SU-DHL-6 (cell line): ENCODE data around the gene MIXL1.

Experiments
- H2AFZ ChIP-seq: fragments of 200-600 bp; sonication (generic); 2 replicates; pipeline ENCODE4 v1.6.1; 2014; ENCODE audit warnings: low read depth, mild to moderate bottlenecking, moderate library complexity, mixed read lengths, antibody characterized with exemption, low read length; ENCODE audit not compliant: severe bottlenecking
- H3F3A ChIP-seq: fragments of 200-600 bp; shearing (Covaris generic); 2 replicates; pipeline ENCODE4 v1.6.0; 2016; ENCODE audit warnings: antibody characterized with exemption, mild to moderate bottlenecking; ENCODE audit not compliant: insufficient read depth
- H3K27ac ChIP-seq: fragments of 200-600 bp; sonication (generic); 2 replicates; pipeline ENCODE4 v1.5.1; 2016; ENCODE audit warnings: low read depth, mild to moderate bottlenecking, low read length, moderate library complexity, mixed read lengths
- H3K27me3 ChIP-seq: fragments of 200-600 bp; sonication (generic), shearing (Covaris generic); 2 replicates; pipeline ENCODE4 v1.6.0; 2014; ENCODE audit warnings: mild to moderate bottlenecking, low read length
- H3K36me3 ChIP-seq: fragments of 200-600 bp; sonication (generic); 2 replicates; pipeline ENCODE4 v1.6.1; 2014; ENCODE audit warnings: mild to moderate bottlenecking, low read length, mixed read lengths
- H3K4me2 ChIP-seq: fragments of 300-600, 200-600 bp; shearing (Covaris generic), sonication (generic); 2 replicates; pipeline ENCODE4 v1.6.0; 2014; ENCODE audit warnings: low read length, low read depth, mild to moderate bottlenecking; ENCODE audit not compliant: poor library complexity, severe bottlenecking
- H3K4me3 ChIP-seq: fragments of 200-600 bp; sonication (generic); 2 replicates; pipeline ENCODE4 v1.5.1; 2014; ENCODE audit warnings: antibody characterized with exemption, low read length, mild to moderate bottlenecking, mixed read lengths; ENCODE audit not compliant: insufficient read depth, poor library complexity, severe bottlenecking
- H3K79me2 ChIP-seq: fragments of 200-600 bp; sonication (generic); 2 replicates; pipeline ENCODE4 v1.6.1; 2014; ENCODE audit warnings: mild to moderate bottlenecking, low read length, moderate library complexity; ENCODE audit not compliant: insufficient read depth
- H3K9ac ChIP-seq: fragments of 200-600 bp; sonication (generic); 2 replicates; pipeline ENCODE4 v1.7.0; 2014; ENCODE audit warnings: mild to moderate bottlenecking, low read length
- H3K9me2 ChIP-seq: fragments of 200-600 bp; sonication (generic); replicated peaks from 2 replicates; pipeline ENCODE4 v1.6.1; 2014; ENCODE audit warnings: low read length; ENCODE audit not compliant: insufficient read depth
- H3K9me3 ChIP-seq: fragments of 200-600 bp; sonication (generic); 2 replicates; pipeline ENCODE4 v1.6.1; 2014; ENCODE audit warnings: low read length, mixed read lengths; ENCODE audit not compliant: insufficient read depth
- H4K20me1 ChIP-seq: fragments of 200-600 bp; sonication (generic); 2 replicates; pipeline ENCODE4 v1.6.1; 2014; ENCODE audit warnings: low read depth, mild to moderate bottlenecking, antibody characterized with exemption, low read length, moderate library complexity, mixed read lengths
- EZH2phosphoT487 ChIP-seq: fragments of 200-600 bp; sonication (generic), shearing (Covaris generic); conservative IDR thresholded peaks from 2 replicates; pipeline ENCODE4 v1.6.1; 2018; ENCODE audit warnings: mild to moderate bottlenecking, antibody characterized with exemption, low read length, moderate library complexity, mixed read lengths
- TF ChIP-seq, protein P1 (sequence below): fragments of 200-600 bp; sonication (generic); IDR thresholded peaks from one replicate; pipeline ENCODE4 v1.5.1; 2017; ENCODE audit warnings: antibody characterized with exemption, mild to moderate bottlenecking, low read length, moderate library complexity; ENCODE audit not compliant: insufficient read depth, poor library complexity, severe bottlenecking

Gene MIXL1

DNA sequence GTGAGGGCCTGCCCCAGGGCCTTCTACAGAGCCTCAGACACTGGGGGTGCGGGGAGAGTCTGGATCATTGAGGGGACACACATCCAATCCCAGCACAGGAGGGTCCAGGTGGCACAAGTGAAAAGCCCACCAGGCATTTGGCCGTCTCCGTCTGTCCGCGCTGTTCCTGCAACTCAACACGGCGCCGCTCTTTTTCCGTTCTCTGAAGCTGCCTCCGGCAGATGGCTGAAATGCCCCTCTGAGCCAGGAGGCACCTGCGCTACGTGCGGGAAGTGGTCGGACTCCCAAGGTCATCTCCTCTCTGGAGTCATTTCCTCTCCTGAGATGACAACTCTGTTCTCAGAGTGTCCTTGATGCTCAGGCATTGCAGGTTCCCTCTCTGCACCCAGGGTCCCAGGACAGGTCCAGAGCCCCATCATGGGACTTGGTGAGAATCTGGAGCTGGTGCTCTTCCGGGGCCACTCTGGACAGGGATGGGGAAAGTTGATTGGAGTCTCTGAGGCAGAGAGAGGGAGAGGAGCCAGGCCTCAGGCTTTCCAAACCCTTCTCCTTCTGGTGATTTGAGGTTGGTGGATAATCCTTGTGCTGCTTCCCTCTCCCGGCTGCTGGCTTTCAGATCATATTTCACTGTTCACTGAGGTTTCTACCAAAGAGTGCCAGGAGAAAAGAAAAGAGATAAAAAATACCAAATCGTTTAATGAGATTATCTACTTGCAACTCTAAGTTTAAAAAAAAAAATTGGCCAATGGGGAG lies 14.0 kb upstream of the MIXL1 start:
- Histone ChIP-seq H3K27ac (no peak overlapping the region), H3K27me3 (no peaks in the 10 kb centered on the region), H2AFZ (no peak overlapping the region), H3K4me3 (no peak overlapping the region), H3K9ac (no peak overlapping the region), H3K9me3 (no peaks in the 10 kb centered on the region), H3F3A (no peaks in the 10 kb centered on the region), H3K9me2 (no peaks in the 10 kb centered on the region), H4K20me1 (no peaks in the 10 kb centered on the region), H3K36me3 (no peaks in the 10 kb centered on the region), H3K79me2 (no peaks in the 10 kb centered on the region), H3K4me2 (no peak overlapping the region)
- no peak for TF ChIP-seq EZH2phosphoT487
- TF ChIP-seq, protein P1, sequence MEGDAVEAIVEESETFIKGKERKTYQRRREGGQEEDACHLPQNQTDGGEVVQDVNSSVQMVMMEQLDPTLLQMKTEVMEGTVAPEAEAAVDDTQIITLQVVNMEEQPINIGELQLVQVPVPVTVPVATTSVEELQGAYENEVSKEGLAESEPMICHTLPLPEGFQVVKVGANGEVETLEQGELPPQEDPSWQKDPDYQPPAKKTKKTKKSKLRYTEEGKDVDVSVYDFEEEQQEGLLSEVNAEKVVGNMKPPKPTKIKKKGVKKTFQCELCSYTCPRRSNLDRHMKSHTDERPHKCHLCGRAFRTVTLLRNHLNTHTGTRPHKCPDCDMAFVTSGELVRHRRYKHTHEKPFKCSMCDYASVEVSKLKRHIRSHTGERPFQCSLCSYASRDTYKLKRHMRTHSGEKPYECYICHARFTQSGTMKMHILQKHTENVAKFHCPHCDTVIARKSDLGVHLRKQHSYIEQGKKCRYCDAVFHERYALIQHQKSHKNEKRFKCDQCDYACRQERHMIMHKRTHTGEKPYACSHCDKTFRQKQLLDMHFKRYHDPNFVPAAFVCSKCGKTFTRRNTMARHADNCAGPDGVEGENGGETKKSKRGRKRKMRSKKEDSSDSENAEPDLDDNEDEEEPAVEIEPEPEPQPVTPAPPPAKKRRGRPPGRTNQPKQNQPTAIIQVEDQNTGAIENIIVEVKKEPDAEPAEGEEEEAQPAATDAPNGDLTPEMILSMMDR, result no peak

GRCh38 chr1:226210571-226211176 lies 12.8 kb upstream of the MIXL1 start:
- Histone ChIP-seq H3K4me2 (no peak overlapping the region), H3K9ac (no peak overlapping the region), H3K9me3 (no peaks in the 10 kb centered on the region), H3K9me2 (no peaks in the 10 kb centered on the region), H3K27me3 (no peaks in the 10 kb centered on the region), H3K27ac (no peak overlapping the region), H2AFZ (no peak overlapping the region), H3K79me2 (no peaks in the 10 kb centered on the region), H3K4me3 (no peak overlapping the region), H3K36me3 (no peaks in the 10 kb centered on the region), H3F3A (no peaks in the 10 kb centered on the region), H4K20me1 (no peaks in the 10 kb centered on the region)
- TF ChIP-seq, protein P1, result no peak
- TF ChIP-seq EZH2phosphoT487, result no peak

GRCh38 chr1:226211181-226211821 lies 12.2 kb upstream of the MIXL1 start:
- H3K27ac ChIP-seq, result no peak overlapping the region
- no peaks in the 10 kb centered on the region for H3K27me3 ChIP-seq
- no peaks in the 10 kb centered on the region for H3K9me2 ChIP-seq
- H4K20me1 ChIP-seq, result no peaks in the 10 kb centered on the region
- no peaks in the 10 kb centered on the region for H3K79me2 ChIP-seq
- no peak overlapping the region for H3K9ac ChIP-seq
- H3K36me3 ChIP-seq, result no peaks in the 10 kb centered on the region
- no peak overlapping the region for H3K4me3 ChIP-seq
- no peaks in the 10 kb centered on the region for H3F3A ChIP-seq
- TF ChIP-seq, protein P1, result no peak
- TF ChIP-seq EZH2phosphoT487, result no peak
- no peak overlapping the region for H3K4me2 ChIP-seq
- no peaks in the 10 kb centered on the region for H3K9me3 ChIP-seq
- H2AFZ ChIP-seq, result no peak overlapping the region
